H9 (cell line): ENCODE measurements around the gene BIRC6. TPM values are rescaled to one million over a fixed set of nuclear protein-coding genes. Genes with fewer than 3 reads are reported as not detected.

Experiments used
- DNase-seq: peaks from one replicate; pipeline ENCODE4 v3.0.0-alpha.2; 2017
- H2AFZ ChIP-seq: one replicate; pipeline ENCODE4 v1.6.1; 2013; ENCODE audit warnings: mild to moderate bottlenecking, low read length, control low read depth, moderate library complexity
- H2AK5ac ChIP-seq: 2 replicates; pipeline ENCODE4 v1.6.1; 2013; ENCODE audit warnings: low read length, control low read depth, mixed read lengths; ENCODE audit not compliant: insufficient read length
- H2BK120ac ChIP-seq: one replicate; pipeline ENCODE4 v1.6.1; 2013; ENCODE audit warnings: low read depth, mild to moderate bottlenecking, low read length, control low read depth, inconsistent platforms; ENCODE audit not compliant: poor library complexity, severe bottlenecking
- H2BK12ac ChIP-seq: 2 replicates; pipeline ENCODE4 v1.6.1; 2013; ENCODE audit warnings: low read length, control low read depth, mixed read lengths, low read depth; ENCODE audit not compliant: insufficient read length
- H2BK15ac ChIP-seq: 2 replicates; pipeline ENCODE4 v1.6.1; 2013; ENCODE audit warnings: low read depth, low read length, control low read depth
- H2BK20ac ChIP-seq: one replicate; pipeline ENCODE4 v1.6.1; 2013; ENCODE audit warnings: low read depth, mild to moderate bottlenecking, low read length, control low read depth, inconsistent platforms; ENCODE audit not compliant: poor library complexity, severe bottlenecking
- H2BK5ac ChIP-seq: 2 replicates; pipeline ENCODE4 v1.6.1; 2013; ENCODE audit warnings: low read length, control low read depth, mixed read lengths; ENCODE audit not compliant: insufficient read length
- H3K14ac ChIP-seq: 2 replicates; pipeline ENCODE4 v1.6.1; 2013; ENCODE audit warnings: low read length, control low read depth; ENCODE audit not compliant: insufficient read depth
- H3K18ac ChIP-seq: 2 replicates; pipeline ENCODE4 v1.6.1; 2013; ENCODE audit warnings: low read depth, mild to moderate bottlenecking, mixed read lengths, low read length, control low read depth; ENCODE audit not compliant: insufficient read length
- H3K23ac ChIP-seq: 2 replicates; pipeline ENCODE4 v1.6.1; 2013; ENCODE audit warnings: low read length, control low read depth, mixed read lengths, low read depth; ENCODE audit not compliant: insufficient read length
- H3K23me2 ChIP-seq: 2 replicates; pipeline ENCODE4 v1.6.1; 2013; ENCODE audit warnings: low read depth, mild to moderate bottlenecking, mixed read lengths, low read length, control low read depth; ENCODE audit not compliant: insufficient read length, poor library complexity, severe bottlenecking
- H3K27ac ChIP-seq: 2 replicates; pipeline ENCODE4 v1.5.1; 2013; ENCODE audit warnings: low read length, control low read depth, mixed read lengths, low read depth; ENCODE audit not compliant: insufficient read length
- H3K27me3 ChIP-seq: 2 replicates; pipeline ENCODE4 v1.6.1; 2013; ENCODE audit warnings: low read length, control low read depth, inconsistent platforms; ENCODE audit not compliant: insufficient read depth
- H3K4ac ChIP-seq: 2 replicates; pipeline ENCODE4 v1.6.1; 2013; ENCODE audit warnings: low read depth, mild to moderate bottlenecking, control low read depth, inconsistent platforms, low read length, moderate library complexity
- H3K4me1 ChIP-seq: 2 replicates; pipeline ENCODE4 v1.6.1; 2013; ENCODE audit warnings: low read length, control low read depth, inconsistent platforms; ENCODE audit not compliant: insufficient read depth
- H3K4me2 ChIP-seq: 2 replicates; pipeline ENCODE4 v1.6.1; 2013; ENCODE audit warnings: low read length, control low read depth, mixed read lengths; ENCODE audit not compliant: insufficient read length, insufficient read depth
- H3K56ac ChIP-seq: 2 replicates; pipeline ENCODE4 v1.6.1; 2013; ENCODE audit warnings: low read depth, mild to moderate bottlenecking, mixed read lengths, low read length, control low read depth; ENCODE audit not compliant: insufficient read length
- H3K79me1 ChIP-seq: 2 replicates; pipeline ENCODE4 v1.6.1; 2013; ENCODE audit warnings: low read depth, mild to moderate bottlenecking, moderate library complexity, low read length, control low read depth, inconsistent platforms; ENCODE audit not compliant: insufficient read depth, poor library complexity, severe bottlenecking
- H3K79me2 ChIP-seq: 2 replicates; pipeline ENCODE4 v1.6.1; 2013; ENCODE audit warnings: low read length, control low read depth, inconsistent platforms; ENCODE audit not compliant: insufficient read depth
- H3K9ac ChIP-seq: 2 replicates; pipeline ENCODE4 v1.6.1; 2013; ENCODE audit warnings: low read length, control low read depth, mixed read lengths; ENCODE audit not compliant: insufficient read length; ENCODE audit errors: extremely low read depth
- H3K9me3 ChIP-seq: one replicate; pipeline ENCODE4 v1.6.1; 2013; ENCODE audit warnings: low read depth, low read length, inconsistent platforms; ENCODE audit not compliant: control insufficient read depth
- H3T11ph ChIP-seq: one replicate; pipeline ENCODE4 v1.6.1; 2013; ENCODE audit warnings: mild to moderate bottlenecking, low read length, control low read depth, inconsistent platforms
- H4K20me1 ChIP-seq: one replicate; pipeline ENCODE4 v1.6.1; 2013; ENCODE audit not compliant: control insufficient read depth, insufficient read length, insufficient read depth
- H4K5ac ChIP-seq: 2 replicates; pipeline ENCODE4 v1.6.1; 2013; ENCODE audit warnings: low read depth, mild to moderate bottlenecking, mixed read lengths, low read length, control low read depth; ENCODE audit not compliant: insufficient read length
- H4K8ac ChIP-seq: replicated peaks from 2 replicates; pipeline ENCODE4 v1.6.1; 2013; ENCODE audit warnings: low read length, control low read depth, mixed read lengths, low read depth; ENCODE audit not compliant: insufficient read length
- H4K91ac ChIP-seq: 2 replicates; pipeline ENCODE4 v1.6.1; 2013; ENCODE audit warnings: low read depth, mild to moderate bottlenecking, moderate library complexity, mixed read lengths, low read length, control low read depth; ENCODE audit not compliant: insufficient read length
- H3K27ac Mint-ChIP-seq, 3 experiments: 2 replicates in 2 of 3; 3 replicates in 1 of 3; pipeline ENCODE4 v1.8.0; 2020 to 2021; ENCODE audit warnings: mixed read lengths in 3 of 3, mild to moderate bottlenecking in 1 of 3, moderate library complexity in 1 of 3
- H3K27me3 Mint-ChIP-seq: 2 replicates; pipeline ENCODE4 v1.8.0; 2021; ENCODE audit warnings: low read depth, mild to moderate bottlenecking, moderate library complexity, mixed read lengths
- H3K36me3 Mint-ChIP-seq, 3 experiments: 2 replicates in 2 of 3; 3 replicates in 1 of 3; pipeline ENCODE4 v1.8.0; 2020 to 2021; ENCODE audit warnings: low read depth in 3 of 3, mixed read lengths in 3 of 3; ENCODE audit not compliant: insufficient read depth in 1 of 3
- H3K4me1 Mint-ChIP-seq, 2 experiments: 2 replicates each; pipeline ENCODE4 v1.8.0; 2020; ENCODE audit warnings: mixed read lengths in 2 of 2
- H3K4me3 Mint-ChIP-seq, 2 experiments: 2 replicates in 1 of 2; 3 replicates in 1 of 2; pipeline ENCODE4 v1.8.0; 2020 to 2021; ENCODE audit warnings: mild to moderate bottlenecking in 2 of 2, mixed read lengths in 2 of 2, moderate library complexity in 1 of 2
- H3K9me3 Mint-ChIP-seq, 2 experiments: 2 replicates in 1 of 2; 3 replicates in 1 of 2; pipeline ENCODE4 v1.8.0; 2020; ENCODE audit warnings: mild to moderate bottlenecking in 2 of 2, mixed read lengths in 2 of 2, moderate library complexity in 1 of 2
- CTCF ChIP-seq: fragments of 200-600 bp; sonication (generic); conservative IDR thresholded peaks from 3 replicates; pipeline ENCODE4 v1.8.0; 2021; ENCODE audit warnings: antibody characterized with exemption, mild to moderate bottlenecking
- total RNA-seq: library from RNA; stranded (reverse); gene quantifications from 2 replicates; pipeline ENCODE4 v1.2.1, GENCODE V29; 2021

Gene BIRC6
- total RNA-seq, 1 experiment from 2014 or later = 78.8 TPM

- no peak overlapping the region for H3K14ac ChIP-seq
- no peaks in the 10 kb centered on the region for H3K23me2 ChIP-seq
- H3K18ac ChIP-seq = no peak overlapping the region
- H2BK120ac ChIP-seq = no peak overlapping the region
- H4K8ac ChIP-seq = no peak overlapping the region
- no peak overlapping the region for H2AK5ac ChIP-seq
- no peaks in the 10 kb centered on the region for H3K9me3 ChIP-seq
- H3K27me3 ChIP-seq = no peaks in the 10 kb centered on the region
- H2BK5ac ChIP-seq = no peak overlapping the region
- no peak overlapping the region for H4K91ac ChIP-seq
- peaks cover 7 to 8% of the 10 kb centered on the region in 2 experiments for H3K4me1 Mint-ChIP-seq
- H3K4ac ChIP-seq = no peak overlapping the region
- H3K9ac ChIP-seq = no peak overlapping the region
- no peak overlapping the region for H2AFZ ChIP-seq
- no peak overlapping the region for H3T11ph ChIP-seq
- H3K56ac ChIP-seq = no peak overlapping the region
- H2BK12ac ChIP-seq = no peak overlapping the region
- no peak overlapping the region for H4K5ac ChIP-seq
- DNase-seq = no peak
- no peak overlapping the region; a peak in 1 of 7 replicates for H3K27ac Mint-ChIP-seq
- H3K9me3 Mint-ChIP-seq = no peaks in the 10 kb centered on the region; a peak in 1 of 5 replicates
- H3K27ac ChIP-seq = no peak overlapping the region
- H3K79me2 ChIP-seq = peaks cover 9% of the 10 kb centered on the region; the same call in 1 of the 2 replicates
- H3K4me2 ChIP-seq = no peak overlapping the region
- H2BK15ac ChIP-seq = no peak overlapping the region
- no peak for TF ChIP-seq CTCF
- no peaks in the 10 kb centered on the region for H3K27me3 Mint-ChIP-seq
- no peak overlapping the region for H3K4me3 Mint-ChIP-seq
- peaks cover 3% of the 10 kb centered on the region for H3K79me1 ChIP-seq
- no peak overlapping the region for H2BK20ac ChIP-seq
- H3K23ac ChIP-seq = no peak overlapping the region
- H4K20me1 ChIP-seq = no peaks in the 10 kb centered on the region
- peaks cover 9 to 28% (median 10%) of the 10 kb centered on the region in 3 experiments; a peak in 6 of 7 replicates for H3K36me3 Mint-ChIP-seq
- H3K4me1 ChIP-seq = no peaks in the 10 kb centered on the region
Measured at GRCh38 chr2:32379352-32379751, 22.5 kb downstream of the BIRC6 start.
